K562 (cell line): Measurements from ENCODE around the gene KRT77.

Experiments used
- CTCF ChIP-seq, 3 experiments: IDR thresholded peaks in 2 of 3; conservative IDR thresholded peaks in 1 of 3; 2 replicates each; pipeline ENCODE4 v1.5.1; 2011 to 2012; ENCODE audit warnings: low read length in 3 of 3, mild to moderate bottlenecking in 3 of 3, control low read depth in 2 of 3, improper control_type of control experiment in 1 of 3, inconsistent platforms in 1 of 3, low read depth in 1 of 3, mixed read lengths in 1 of 3, moderate library complexity in 1 of 3; ENCODE audit not compliant: insufficient read depth in 2 of 3
- FOXA1 ChIP-seq: fragments of 450-650 bp; IDR thresholded peaks from 2 replicates; pipeline ENCODE4 v1.6.1; 2016; ENCODE audit warnings: mild to moderate bottlenecking, borderline replicate concordance
- IRF2 ChIP-seq: sonication (generic); formaldehyde crosslinking; IDR thresholded peaks from 2 replicates; pipeline ENCODE4 v1.8.1; 2022; ENCODE audit warnings: mild to moderate bottlenecking, missing genetic modification reagents
- MYC ChIP-seq, 2 experiments: fragments of 250-450 bp in 1 of 2; sonication (Bioruptor Pico) in 1 of 2; IDR thresholded peaks; 2 replicates each; pipeline versions ENCODE4 v1.5.1 to v1.6.1; 2012 to 2021; ENCODE audit warnings: low read depth in 2 of 2, borderline replicate concordance in 1 of 2, improper control_type of control experiment in 1 of 2, low read length in 1 of 2, mild to moderate bottlenecking in 1 of 2, moderate library complexity in 1 of 2
- SETDB1 ChIP-seq: IDR thresholded peaks from one replicate; pipeline ENCODE4 v1.6.1; 2012; ENCODE audit warnings: low read length, control low read depth, inconsistent platforms
- SMC3 ChIP-seq: conservative IDR thresholded peaks from 2 replicates; pipeline ENCODE4 v1.6.1; 2011; ENCODE audit warnings: low read depth, low read length, improper control_type of control experiment; ENCODE audit not compliant: insufficient read depth
- ZNF280B ChIP-seq: fragments of 250-450 bp; sonication (Bioruptor Pico); IDR thresholded peaks from 2 replicates; pipeline ENCODE4 v1.5.1; 2021; ENCODE audit warnings: mild to moderate bottlenecking

GRCh38 chr12:52720365-52720886, 17.1 kb upstream of the KRT77 start:
- TF ChIP-seq IRF2 (CRISPR knock-in tag) (no peak), ZNF280B (CRISPR knock-in tag) (no peak), SETDB1 (no peak), FOXA1 (no peak), SMC3 (no peak), MYC (IDR thresholded peaks at IDR 0.05; ENCODE audit: low read depth, low read length) (no peak), MYC (CRISPR knock-in tag; IDR thresholded peaks at IDR 0.05; ENCODE audit: borderline replicate concordance, low read depth) (no peak), CTCF (IDR thresholded peaks at IDR 0.05 in 2 of 3, conservative IDR thresholded peaks at IDR 0.05 in 1 of 3; ENCODE audit: insufficient read depth in 2 of 3, low read depth in 1 of 3, low read length in 3 of 3) (no peak)
